Measurements from ENCODE around the gene ZBTB20. TPM values are rescaled to one million over a fixed set of nuclear protein-coding genes. Genes with fewer than 3 reads are reported as not detected.

The ZBTB20 gene
- total RNA-seq, 1 experiment from 2014 or later = 1.6 TPM

DNA sequence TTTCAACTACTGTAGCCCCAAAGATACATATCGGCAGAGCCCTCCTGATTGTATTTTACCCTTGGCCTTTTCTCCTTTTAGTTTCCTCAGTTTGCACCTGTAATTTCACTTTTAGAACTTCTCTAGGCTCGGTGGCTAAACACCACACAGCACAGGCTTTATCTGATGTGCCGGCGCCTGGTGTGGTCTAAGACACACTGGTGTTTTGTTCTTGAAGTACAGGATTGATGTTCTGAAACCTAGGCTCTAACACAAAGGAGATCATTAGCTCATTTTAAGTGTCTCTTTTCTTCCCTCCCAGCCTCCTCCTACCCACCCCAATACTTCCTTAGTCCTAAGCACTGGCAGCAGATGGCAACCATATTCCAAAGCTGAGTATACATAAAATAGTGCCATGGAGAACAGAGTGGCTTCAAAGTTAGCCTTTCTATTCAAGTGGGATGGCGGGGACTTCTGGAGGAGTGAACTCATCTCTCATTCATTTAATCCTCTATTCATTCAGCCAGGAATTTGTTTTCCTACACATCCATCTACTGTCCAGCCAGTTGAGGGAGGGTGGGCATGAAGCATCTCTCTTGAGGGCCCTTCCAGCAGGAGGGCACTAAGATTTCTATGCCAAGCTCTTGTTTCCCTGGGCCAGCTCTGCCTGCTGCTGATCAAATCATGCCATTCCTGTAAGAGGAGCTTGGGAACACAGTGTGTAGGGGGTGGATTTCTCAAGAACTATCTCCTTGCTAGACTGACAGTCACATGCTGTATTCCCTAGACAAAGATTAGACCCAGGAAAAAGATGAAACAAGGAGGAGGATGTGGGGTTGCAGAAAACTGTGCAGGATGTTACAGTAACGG lies 782.1 kb downstream of the ZBTB20 start:
- Histone ChIP-seq H3K79me2 (ENCODE audit: low read length) (no peaks in the 10 kb centered on the region), H4K20me1 (ENCODE audit: insufficient read depth, low read depth, low read length) (no peaks in the 10 kb centered on the region), H3K4me2 (ENCODE audit: low read depth, low read length, poor library complexity, severe bottlenecking) (no peak overlapping the region), H3K9ac (ENCODE audit: low read length) (no peak overlapping the region), H3K27ac (ENCODE audit: low read length) (no peak overlapping the region), H3K4me3 (ENCODE audit: low read length) (no peak overlapping the region), H3K9me3 (ENCODE audit: low read length) (no peaks in the 10 kb centered on the region), H3K4me1 (ENCODE audit: low read length) (no peaks in the 10 kb centered on the region), H2AFZ (ENCODE audit: low read length) (no peak overlapping the region), H3K27me3 (ENCODE audit: low read length) (no peaks in the 10 kb centered on the region), H3K9me2 (replicated peaks; ENCODE audit: insufficient read depth, low read length) (no peaks in the 10 kb centered on the region), H3K36me3 (ENCODE audit: insufficient read depth, low read length) (no peaks in the 10 kb centered on the region)
- DNase-seq = no peak

DNA sequence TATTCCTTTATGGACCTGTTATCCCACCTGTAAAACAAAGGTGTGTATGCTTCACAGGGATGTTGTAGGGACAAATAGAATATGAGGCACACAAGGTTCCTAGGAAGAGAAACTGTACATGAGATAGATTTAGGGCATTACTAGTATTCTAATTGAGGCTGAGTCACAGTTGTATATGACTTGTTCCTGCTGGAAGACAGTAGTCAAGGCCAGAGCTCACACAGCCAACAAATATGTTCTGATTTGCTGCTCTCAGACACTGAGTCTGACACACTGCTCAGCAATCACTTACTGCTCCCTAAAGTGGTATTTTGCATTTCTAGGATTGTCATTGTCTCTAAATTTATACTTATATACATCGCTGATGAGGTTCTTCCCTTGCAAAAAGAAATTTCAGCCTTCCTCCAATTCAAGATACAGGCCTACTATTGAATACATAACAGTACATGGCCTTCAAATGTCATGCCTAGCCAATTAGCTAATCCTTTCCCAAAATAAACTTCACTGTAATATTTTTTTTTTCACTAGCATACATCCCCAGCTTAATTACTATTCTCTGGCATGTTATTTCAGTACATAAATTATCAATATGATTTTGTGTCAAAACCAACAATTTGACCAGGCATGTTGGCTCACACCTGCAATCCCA lies 783.4 kb downstream of the ZBTB20 start:
- Histone ChIP-seq H3K4me1 (ENCODE audit: low read length) (no peaks in the 10 kb centered on the region), H3K27me3 (ENCODE audit: low read length) (no peaks in the 10 kb centered on the region), H2AFZ (ENCODE audit: low read length) (no peak overlapping the region), H3K27ac (ENCODE audit: low read length) (no peak overlapping the region), H3K9me3 (ENCODE audit: low read length) (no peaks in the 10 kb centered on the region), H3K79me2 (ENCODE audit: low read length) (no peaks in the 10 kb centered on the region), H3K9me2 (replicated peaks; ENCODE audit: insufficient read depth, low read length) (no peaks in the 10 kb centered on the region), H3K4me2 (ENCODE audit: low read depth, low read length, poor library complexity, severe bottlenecking) (no peak overlapping the region), H4K20me1 (ENCODE audit: insufficient read depth, low read depth, low read length) (no peaks in the 10 kb centered on the region), H3K9ac (ENCODE audit: low read length) (no peak overlapping the region), H3K36me3 (ENCODE audit: insufficient read depth, low read length) (no peaks in the 10 kb centered on the region), H3K4me3 (ENCODE audit: low read length) (no peak overlapping the region)
- DNase-seq = no peak

DNA sequence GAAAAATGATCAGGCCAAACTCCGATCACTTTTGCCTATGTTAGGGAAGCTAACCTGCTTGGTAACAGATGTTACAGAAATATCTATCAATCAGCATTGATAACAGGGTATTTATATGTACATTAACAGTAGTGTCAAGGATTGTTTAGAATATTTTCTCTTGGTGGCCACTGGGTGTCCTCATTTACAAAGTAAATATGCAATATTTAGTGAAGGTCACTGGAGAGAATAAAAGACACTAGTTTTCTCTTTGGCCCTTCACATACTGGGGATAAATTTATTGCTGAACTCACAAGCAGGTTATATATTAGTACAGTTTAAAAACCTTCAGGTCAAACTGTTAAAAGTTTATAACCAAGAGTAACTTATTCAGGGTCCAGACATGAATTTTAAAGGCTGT lies 784.3 kb downstream of the ZBTB20 start:
- Histone ChIP-seq H3K36me3 (ENCODE audit: insufficient read depth, low read length) (no peaks in the 10 kb centered on the region), H4K20me1 (ENCODE audit: insufficient read depth, low read depth, low read length) (no peaks in the 10 kb centered on the region), H3K9ac (ENCODE audit: low read length) (no peak overlapping the region), H2AFZ (ENCODE audit: low read length) (no peak overlapping the region), H3K4me1 (ENCODE audit: low read length) (no peaks in the 10 kb centered on the region), H3K9me3 (ENCODE audit: low read length) (no peaks in the 10 kb centered on the region), H3K27ac (ENCODE audit: low read length) (no peak overlapping the region), H3K79me2 (ENCODE audit: low read length) (no peaks in the 10 kb centered on the region), H3K4me2 (ENCODE audit: low read depth, low read length, poor library complexity, severe bottlenecking) (no peak overlapping the region), H3K4me3 (ENCODE audit: low read length) (no peak overlapping the region), H3K27me3 (ENCODE audit: low read length) (no peaks in the 10 kb centered on the region), H3K9me2 (replicated peaks; ENCODE audit: insufficient read depth, low read length) (no peaks in the 10 kb centered on the region)
- DNase-seq = peak; percentile 46

DNA sequence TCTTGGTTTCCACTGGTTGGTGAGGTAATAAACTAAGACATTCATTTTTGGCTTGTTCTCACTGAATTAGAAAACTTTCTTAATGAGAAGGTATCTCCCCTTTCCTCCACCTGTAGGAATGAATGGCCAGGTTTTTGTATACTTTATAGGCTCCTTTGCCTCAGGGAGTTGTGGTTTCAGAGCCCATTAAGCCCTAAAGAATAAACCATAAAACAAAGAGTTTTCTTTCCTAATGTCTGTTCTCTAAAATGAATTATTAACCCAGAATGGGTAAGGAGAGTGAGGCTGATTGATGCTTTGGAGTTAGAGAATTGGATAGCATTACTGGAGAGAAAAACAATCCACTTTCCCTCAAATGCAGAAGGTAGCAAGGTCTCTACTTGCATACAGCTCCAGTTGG lies 785.7 kb downstream of the ZBTB20 start:
- no peaks in the 10 kb centered on the region for H3K9me3 ChIP-seq (ENCODE audit: low read length)
- no peaks in the 10 kb centered on the region for H3K4me1 ChIP-seq (ENCODE audit: low read length)
- H3K36me3 ChIP-seq (ENCODE audit: insufficient read depth, low read length) = no peaks in the 10 kb centered on the region
- H4K20me1 ChIP-seq (ENCODE audit: insufficient read depth, low read depth, low read length) = no peaks in the 10 kb centered on the region
- no peaks in the 10 kb centered on the region for H3K9me2 ChIP-seq (replicated peaks; ENCODE audit: insufficient read depth, low read length)
- H3K4me3 ChIP-seq (ENCODE audit: low read length) = no peak overlapping the region
- no peak overlapping the region for H3K4me2 ChIP-seq (ENCODE audit: low read depth, low read length, poor library complexity, severe bottlenecking)
- H3K27ac ChIP-seq (ENCODE audit: low read length) = no peak overlapping the region
- DNase-seq = no peak
- no peak overlapping the region for H3K9ac ChIP-seq (ENCODE audit: low read length)
- no peak overlapping the region for H2AFZ ChIP-seq (ENCODE audit: low read length)
- H3K79me2 ChIP-seq (ENCODE audit: low read length) = no peaks in the 10 kb centered on the region
- H3K27me3 ChIP-seq (ENCODE audit: low read length) = no peaks in the 10 kb centered on the region

DNA sequence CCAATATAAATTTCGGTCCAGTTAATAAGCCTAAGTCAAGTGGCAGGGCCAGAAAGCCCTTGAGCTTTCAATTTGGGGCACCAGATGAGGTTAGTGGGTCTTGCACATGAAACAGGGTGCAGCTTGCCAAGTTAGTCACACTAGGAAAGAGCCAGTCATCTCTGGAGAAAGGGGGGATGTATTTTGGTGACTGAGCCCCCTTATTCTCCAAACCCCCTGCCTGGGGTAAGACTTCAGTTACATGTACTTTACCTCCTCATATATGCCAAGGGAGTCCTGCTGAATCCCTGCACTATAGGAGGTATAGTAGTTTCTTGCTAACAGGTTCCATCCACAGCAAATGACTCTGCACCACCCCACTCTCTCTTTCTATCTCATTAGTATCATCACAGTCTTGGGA lies 790.6 kb downstream of the ZBTB20 start:
- Histone ChIP-seq H3K27ac (ENCODE audit: low read length) (no peak overlapping the region), H3K9me2 (replicated peaks; ENCODE audit: insufficient read depth, low read length) (no peaks in the 10 kb centered on the region), H3K4me3 (ENCODE audit: low read length) (no peak overlapping the region), H3K9ac (ENCODE audit: low read length) (no peak overlapping the region), H3K4me2 (ENCODE audit: low read depth, low read length, poor library complexity, severe bottlenecking) (no peak overlapping the region), H3K27me3 (ENCODE audit: low read length) (no peaks in the 10 kb centered on the region), H2AFZ (ENCODE audit: low read length) (no peak overlapping the region), H3K79me2 (ENCODE audit: low read length) (no peaks in the 10 kb centered on the region), H3K4me1 (ENCODE audit: low read length) (no peaks in the 10 kb centered on the region), H3K36me3 (ENCODE audit: insufficient read depth, low read length) (no peaks in the 10 kb centered on the region), H3K9me3 (ENCODE audit: low read length) (no peaks in the 10 kb centered on the region), H4K20me1 (ENCODE audit: insufficient read depth, low read depth, low read length) (no peaks in the 10 kb centered on the region)
- no peak for DNase-seq

DNA sequence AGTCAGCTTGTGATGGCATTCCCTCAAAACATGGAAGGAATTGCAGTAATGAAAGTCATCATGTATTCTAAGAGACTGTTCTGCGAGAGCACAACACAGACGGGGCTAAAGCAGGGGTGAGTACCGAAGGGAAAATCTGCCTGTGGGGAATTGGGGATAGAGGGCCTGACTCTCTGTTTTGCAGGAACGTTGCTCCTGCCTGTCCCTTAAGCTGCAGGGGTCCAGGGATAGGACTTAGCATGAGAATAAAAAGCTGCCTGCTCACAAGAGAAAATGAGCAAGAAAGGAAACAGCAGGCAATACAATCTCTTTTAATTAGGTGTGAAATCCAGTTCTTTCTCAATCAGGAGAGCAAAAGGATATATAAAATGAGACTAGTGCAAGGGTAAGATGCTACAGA lies 791.0 kb downstream of the ZBTB20 start:
- no peak overlapping the region for H3K27ac ChIP-seq (ENCODE audit: low read length)
- no peaks in the 10 kb centered on the region for H4K20me1 ChIP-seq (ENCODE audit: insufficient read depth, low read depth, low read length)
- no peak overlapping the region for H3K9ac ChIP-seq (ENCODE audit: low read length)
- H3K4me3 ChIP-seq (ENCODE audit: low read length) = no peak overlapping the region
- no peak overlapping the region for H2AFZ ChIP-seq (ENCODE audit: low read length)
- H3K9me3 ChIP-seq (ENCODE audit: low read length) = no peaks in the 10 kb centered on the region
- no peaks in the 10 kb centered on the region for H3K4me1 ChIP-seq (ENCODE audit: low read length)
- H3K27me3 ChIP-seq (ENCODE audit: low read length) = no peaks in the 10 kb centered on the region
- no peaks in the 10 kb centered on the region for H3K9me2 ChIP-seq (replicated peaks; ENCODE audit: insufficient read depth, low read length)
- no peaks in the 10 kb centered on the region for H3K79me2 ChIP-seq (ENCODE audit: low read length)
- no peaks in the 10 kb centered on the region for H3K36me3 ChIP-seq (ENCODE audit: insufficient read depth, low read length)
- no peak overlapping the region for H3K4me2 ChIP-seq (ENCODE audit: low read depth, low read length, poor library complexity, severe bottlenecking)
- no peak for DNase-seq

DNA sequence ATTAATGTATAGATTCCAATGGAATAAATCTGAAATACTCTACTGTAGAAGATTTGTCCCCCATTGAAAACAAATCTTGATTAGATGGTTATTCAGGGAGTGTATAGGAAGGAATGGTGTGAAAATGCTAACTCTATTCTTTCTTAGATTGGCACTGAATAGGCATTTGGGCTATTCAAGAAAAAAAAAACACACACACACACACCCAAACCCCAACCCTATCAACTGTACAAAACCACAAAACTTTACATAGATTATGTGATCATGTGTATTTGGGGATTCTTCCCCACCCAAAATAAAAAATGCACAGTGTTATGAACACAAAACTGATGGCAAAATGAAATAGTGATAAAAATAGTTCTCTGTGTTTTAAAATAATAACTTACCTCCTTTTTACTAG lies 791.4 kb downstream of the ZBTB20 start:
- no peaks in the 10 kb centered on the region for H3K79me2 ChIP-seq (ENCODE audit: low read length)
- no peak for DNase-seq
- H4K20me1 ChIP-seq (ENCODE audit: insufficient read depth, low read depth, low read length) = no peaks in the 10 kb centered on the region
- H3K4me1 ChIP-seq (ENCODE audit: low read length) = no peaks in the 10 kb centered on the region
- H3K4me2 ChIP-seq (ENCODE audit: low read depth, low read length, poor library complexity, severe bottlenecking) = no peak overlapping the region
- no peaks in the 10 kb centered on the region for H3K9me2 ChIP-seq (replicated peaks; ENCODE audit: insufficient read depth, low read length)
- H3K9ac ChIP-seq (ENCODE audit: low read length) = no peak overlapping the region
- no peak overlapping the region for H2AFZ ChIP-seq (ENCODE audit: low read length)
- no peak overlapping the region for H3K4me3 ChIP-seq (ENCODE audit: low read length)
- H3K27ac ChIP-seq (ENCODE audit: low read length) = no peak overlapping the region
- H3K27me3 ChIP-seq (ENCODE audit: low read length) = no peaks in the 10 kb centered on the region
- H3K9me3 ChIP-seq (ENCODE audit: low read length) = no peaks in the 10 kb centered on the region
- H3K36me3 ChIP-seq (ENCODE audit: insufficient read depth, low read length) = no peaks in the 10 kb centered on the region

DNA sequence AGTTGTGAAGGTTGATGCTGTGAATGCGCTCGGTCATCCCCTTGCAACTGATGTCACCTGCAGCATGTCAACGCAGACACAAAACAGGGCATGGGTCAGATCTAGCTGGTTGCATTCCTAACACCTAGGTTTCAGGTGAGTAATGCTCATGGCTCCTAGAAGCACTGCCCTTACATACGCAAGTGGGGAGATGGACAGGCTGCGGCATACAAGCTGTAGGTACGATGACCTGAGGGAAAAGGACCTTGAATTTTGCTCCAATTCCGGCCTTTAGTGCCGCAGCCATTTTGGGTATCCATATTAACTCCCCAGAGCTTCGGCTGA lies 795.3 kb downstream of the ZBTB20 start:
- Histone ChIP-seq H3K9me2 (replicated peaks; ENCODE audit: insufficient read depth, low read length) (no peaks in the 10 kb centered on the region), H3K27ac (ENCODE audit: low read length) (no peak overlapping the region), H3K9me3 (ENCODE audit: low read length) (no peaks in the 10 kb centered on the region), H3K36me3 (ENCODE audit: insufficient read depth, low read length) (no peaks in the 10 kb centered on the region), H3K79me2 (ENCODE audit: low read length) (no peaks in the 10 kb centered on the region), H3K27me3 (ENCODE audit: low read length) (no peaks in the 10 kb centered on the region), H3K4me1 (ENCODE audit: low read length) (no peaks in the 10 kb centered on the region), H3K4me3 (ENCODE audit: low read length) (no peak overlapping the region), H3K4me2 (ENCODE audit: low read depth, low read length, poor library complexity, severe bottlenecking) (no peak overlapping the region), H4K20me1 (ENCODE audit: insufficient read depth, low read depth, low read length) (no peaks in the 10 kb centered on the region), H2AFZ (ENCODE audit: low read length) (no peak overlapping the region), H3K9ac (ENCODE audit: low read length) (no peak overlapping the region)
- no peak for DNase-seq

All from Karpas-422 (cell line).